ENCODE measurements around the gene YJEFN3. TPM values are rescaled to one million over a fixed set of nuclear protein-coding genes. Genes with fewer than 3 reads are reported as not detected.

YJEFN3 gene
- total RNA-seq, 2 donors from 2014 or later, result 8.1 to 19.3 TPM

DNA sequence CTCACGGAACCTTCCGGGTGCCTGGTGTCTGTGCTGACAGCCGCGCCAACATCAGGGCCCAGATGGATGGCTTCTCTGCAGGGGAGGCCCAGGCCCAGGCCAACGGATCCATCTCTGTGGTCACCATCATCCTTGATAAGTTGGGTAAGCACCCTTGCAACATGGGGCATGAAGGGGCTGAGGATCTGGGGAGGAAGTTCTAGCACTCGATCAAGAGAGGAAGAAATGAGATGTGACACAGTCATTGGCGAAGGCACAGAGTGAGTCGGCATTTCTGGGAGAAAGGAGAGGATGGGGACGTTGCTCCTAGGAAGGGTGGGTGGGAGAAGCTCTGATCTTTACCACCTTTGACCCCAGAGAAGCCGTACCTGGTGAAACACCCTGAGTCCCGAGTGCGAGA lies 13.8 kb downstream of the YJEFN3 start:
- 82% methylated on average over 12 of the region's 12 CpGs for WGBS
- no peak overlapping the region for H3K4me3 ChIP-seq
- no peak for TF ChIP-seq POLR2AphosphoS5 (IDR thresholded peaks at IDR 0.05)
- no peak for TF ChIP-seq POLR2A (IDR thresholded peaks at IDR 0.05)
- TF ChIP-seq, protein P1, sequence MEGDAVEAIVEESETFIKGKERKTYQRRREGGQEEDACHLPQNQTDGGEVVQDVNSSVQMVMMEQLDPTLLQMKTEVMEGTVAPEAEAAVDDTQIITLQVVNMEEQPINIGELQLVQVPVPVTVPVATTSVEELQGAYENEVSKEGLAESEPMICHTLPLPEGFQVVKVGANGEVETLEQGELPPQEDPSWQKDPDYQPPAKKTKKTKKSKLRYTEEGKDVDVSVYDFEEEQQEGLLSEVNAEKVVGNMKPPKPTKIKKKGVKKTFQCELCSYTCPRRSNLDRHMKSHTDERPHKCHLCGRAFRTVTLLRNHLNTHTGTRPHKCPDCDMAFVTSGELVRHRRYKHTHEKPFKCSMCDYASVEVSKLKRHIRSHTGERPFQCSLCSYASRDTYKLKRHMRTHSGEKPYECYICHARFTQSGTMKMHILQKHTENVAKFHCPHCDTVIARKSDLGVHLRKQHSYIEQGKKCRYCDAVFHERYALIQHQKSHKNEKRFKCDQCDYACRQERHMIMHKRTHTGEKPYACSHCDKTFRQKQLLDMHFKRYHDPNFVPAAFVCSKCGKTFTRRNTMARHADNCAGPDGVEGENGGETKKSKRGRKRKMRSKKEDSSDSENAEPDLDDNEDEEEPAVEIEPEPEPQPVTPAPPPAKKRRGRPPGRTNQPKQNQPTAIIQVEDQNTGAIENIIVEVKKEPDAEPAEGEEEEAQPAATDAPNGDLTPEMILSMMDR (IDR thresholded peaks at IDR 0.05), result no peak
- no peaks in the 10 kb centered on the region for H3K36me3 ChIP-seq
- intact Hi-C loops (cut with DNase I), result no loop called here
- H3K4me1 ChIP-seq (replicated peaks), result peaks cover 8% of the 10 kb centered on the region
- no peak overlapping the region for H3K27ac ChIP-seq
- DNase-seq (ENCODE audit: low spot score), result no peak
- no peaks in the 10 kb centered on the region for H3K9me3 ChIP-seq
- H3K27me3 ChIP-seq (replicated peaks; ENCODE audit: insufficient read depth), result peaks cover 6% of the 10 kb centered on the region

- Histone ChIP-seq H3K27me3 (replicated peaks; ENCODE audit: insufficient read depth) (peaks cover 6% of the 10 kb centered on the region), H3K4me3 (no peak overlapping the region), H3K36me3 (no peaks in the 10 kb centered on the region), H3K27ac (no peak overlapping the region), H3K4me1 (replicated peaks) (peaks cover 8% of the 10 kb centered on the region), H3K9me3 (no peaks in the 10 kb centered on the region)
- intact Hi-C loops (cut with DNase I), result no loop called here
- WGBS, result 93% methylated on average over 12 of the region's 13 CpGs
- no peak for TF ChIP-seq POLR2AphosphoS5 (IDR thresholded peaks at IDR 0.05)
- no peak for TF ChIP-seq POLR2A (IDR thresholded peaks at IDR 0.05)
- TF ChIP-seq, protein P1 (IDR thresholded peaks at IDR 0.05), result no peak
- DNase-seq (ENCODE audit: low spot score), result no peak
Measured at GRCh38 chr19:19543101-19543500, 14.4 kb downstream of the YJEFN3 start.

DNA sequence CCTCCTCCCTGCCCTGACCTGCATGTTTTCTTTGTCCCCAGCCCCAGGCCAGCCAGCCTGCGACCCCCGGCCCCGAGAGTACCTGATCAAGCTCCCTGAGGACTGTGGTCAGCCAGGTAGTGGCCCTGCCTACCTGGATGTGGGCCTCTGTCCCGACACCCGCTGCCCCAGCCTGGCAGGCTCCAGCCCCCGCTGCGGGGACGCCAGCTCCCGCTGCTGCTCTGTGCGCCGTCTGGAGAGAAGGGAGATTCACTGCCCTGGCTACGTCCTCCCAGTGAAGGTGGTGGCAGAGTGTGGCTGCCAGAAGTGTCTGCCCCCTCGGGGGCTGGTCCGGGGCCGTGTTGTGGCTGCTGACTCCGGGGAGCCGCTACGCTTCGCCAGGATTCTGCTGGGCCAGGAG lies 14.9 kb downstream of the YJEFN3 start:
- DNase-seq (ENCODE audit: low spot score), result no peak
- Histone ChIP-seq H3K36me3 (no peaks in the 10 kb centered on the region), H3K4me3 (no peak overlapping the region), H3K4me1 (replicated peaks) (peaks cover 7% of the 10 kb centered on the region), H3K27ac (no peak overlapping the region), H3K9me3 (no peaks in the 10 kb centered on the region), H3K27me3 (replicated peaks; ENCODE audit: insufficient read depth) (peaks cover 6% of the 10 kb centered on the region)
- intact Hi-C loops (cut with DNase I), result no loop called here
- WGBS, result 93% methylated on average over 18 of the region's 19 CpGs
- TF ChIP-seq POLR2A (IDR thresholded peaks at IDR 0.05), result no peak
- no peak for TF ChIP-seq POLR2AphosphoS5 (IDR thresholded peaks at IDR 0.05)
- TF ChIP-seq, protein P1 (IDR thresholded peaks at IDR 0.05), result no peak

DNA sequence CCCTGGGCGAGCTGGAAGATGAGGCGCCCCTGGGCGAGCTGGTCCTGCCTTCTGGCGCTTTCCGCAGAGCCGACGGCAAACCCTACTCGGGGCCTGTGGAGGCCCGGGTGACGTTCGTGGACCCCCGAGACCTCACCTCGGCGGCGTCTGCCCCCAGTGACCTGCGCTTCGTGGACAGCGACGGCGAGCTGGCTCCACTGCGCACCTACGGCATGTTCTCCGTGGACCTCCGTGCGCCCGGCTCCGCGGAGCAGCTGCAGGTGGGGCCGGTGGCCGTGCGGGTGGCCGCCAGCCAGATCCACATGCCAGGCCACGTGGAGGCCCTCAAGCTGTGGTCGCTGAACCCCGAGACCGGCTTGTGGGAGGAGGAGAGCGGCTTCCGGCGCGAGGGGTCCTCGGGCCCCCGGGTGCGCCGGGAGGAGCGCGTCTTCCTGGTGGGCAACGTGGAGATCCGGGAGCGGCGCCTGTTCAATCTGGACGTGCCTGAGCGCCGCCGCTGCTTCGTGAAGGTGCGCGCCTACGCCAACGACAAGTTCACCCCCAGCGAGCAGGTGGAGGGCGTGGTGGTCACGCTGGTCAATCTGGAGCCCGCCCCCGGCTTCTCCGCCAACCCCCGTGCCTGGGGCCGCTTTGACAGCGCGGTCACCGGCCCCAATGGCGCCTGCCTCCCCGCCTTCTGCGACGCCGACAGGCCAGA lies 15.7 kb downstream of the YJEFN3 start:
- intact Hi-C loops (cut with DNase I), result no loop called here
- H3K9me3 ChIP-seq, result no peaks in the 10 kb centered on the region
- no peak overlapping the region for H3K4me3 ChIP-seq
- DNase-seq (ENCODE audit: low spot score), result no peak
- no peaks in the 10 kb centered on the region for H3K36me3 ChIP-seq
- no peak for TF ChIP-seq POLR2A (IDR thresholded peaks at IDR 0.05)
- TF ChIP-seq, protein P1 (IDR thresholded peaks at IDR 0.05), result no peak
- TF ChIP-seq POLR2AphosphoS5 (IDR thresholded peaks at IDR 0.05), result no peak
- H3K27ac ChIP-seq, result no peak overlapping the region
- peaks cover 5% of the 10 kb centered on the region for H3K4me1 ChIP-seq (replicated peaks)
- 93% methylated on average over 68 of the region's 75 CpGs for WGBS
- H3K27me3 ChIP-seq (replicated peaks; ENCODE audit: insufficient read depth), result peaks cover 6% of the 10 kb centered on the region

DNA sequence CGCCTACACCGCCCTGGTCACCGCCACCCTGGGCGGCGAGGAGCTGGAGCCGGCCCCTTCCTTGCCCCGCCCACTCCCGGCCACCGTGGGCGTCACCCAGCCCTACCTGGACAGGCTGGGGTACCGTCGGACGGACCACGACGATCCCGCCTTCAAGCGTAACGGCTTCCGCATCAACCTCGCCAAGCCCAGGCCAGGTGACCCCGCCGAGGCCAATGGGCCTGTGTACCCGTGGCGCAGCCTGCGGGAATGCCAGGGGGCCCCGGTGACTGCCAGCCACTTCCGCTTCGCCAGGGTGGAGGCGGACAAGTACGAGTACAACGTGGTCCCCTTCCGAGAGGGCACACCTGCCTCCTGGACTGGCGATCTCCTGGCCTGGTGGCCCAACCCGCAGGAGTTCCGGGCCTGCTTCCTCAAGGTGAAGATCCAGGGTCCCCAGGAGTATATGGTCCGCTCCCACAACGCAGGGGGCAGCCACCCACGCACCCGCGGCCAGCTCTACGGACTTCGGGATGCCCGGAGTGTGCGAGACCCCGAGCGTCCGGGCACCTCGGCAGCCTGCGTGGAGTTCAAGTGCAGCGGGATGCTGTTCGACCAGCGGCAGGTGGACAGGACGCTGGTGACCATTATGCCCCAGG lies 16.4 kb downstream of the YJEFN3 start:
- Histone ChIP-seq H3K27me3 (replicated peaks; ENCODE audit: insufficient read depth) (peaks cover 8% of the 10 kb centered on the region), H3K4me3 (no peak overlapping the region), H3K9me3 (no peaks in the 10 kb centered on the region), H3K36me3 (no peaks in the 10 kb centered on the region), H3K27ac (no peak overlapping the region), H3K4me1 (replicated peaks) (peaks cover 5% of the 10 kb centered on the region)
- TF ChIP-seq POLR2A (IDR thresholded peaks at IDR 0.05) (no peak), POLR2AphosphoS5 (IDR thresholded peaks at IDR 0.05) (no peak)
- TF ChIP-seq, protein P1 (IDR thresholded peaks at IDR 0.05), result no peak
- intact Hi-C loops (cut with DNase I), result no loop called here
- DNase-seq (ENCODE audit: low spot score), result no peak
- WGBS, result 91% methylated on average over 47 of the region's 53 CpGs

Data from prostate gland (tissue), 2 donors.